HepG2 (cell line): ENCODE results near the gene CDH22. TPM values are rescaled to one million over a fixed set of nuclear protein-coding genes. Genes with fewer than 3 reads are reported as not detected.

ENCODE experiments used
- ATAC-seq: fragments of 200-7000 bp; cut with Tn5 transposase; 3 replicates; pipeline ENCODE4 v1.9.1; 2020; ENCODE audit warnings: mild to moderate bottlenecking, moderate library complexity
- BruUV-seq: library from RNA; stranded (reverse); fragments of 400-500 nt; replicated peaks from 2 replicates; lab custom pipeline; 2021; lab: Mats Ljungman, UMichigan
- CTCF ChIA-PET: fragments of 300-600 bp; formaldehyde crosslinking; extraction: SDS; loops from one replicate; lab custom pipeline; 2021; ENCODE audit warnings: low total read pairs, inconsistent platforms, low intra/inter-chr PET ratio; lab: Yijun Ruan, JAX
- POLR2A ChIA-PET: fragments of 350-600 bp; sonication (Branson Sonifier 250); formaldehyde crosslinking; loops from one replicate; lab custom pipeline; 2020; ENCODE audit warnings: antibody characterized with exemption, inconsistent platforms; lab: Yijun Ruan, JAX
- DNase-seq: peaks from one replicate; pipeline ENCODE4 v3.0.0-alpha.2; 2015; ENCODE audit warnings: low spot score
- FAIRE-seq: peaks from 3 replicates; lab custom pipeline; 2011; peaks lifted over from hg19 to GRCh38; lab: Jason Lieb, UNC
- H2AFZ ChIP-seq: one replicate; pipeline ENCODE4 v1.6.1; 2011; ENCODE audit warnings: low read length, inconsistent platforms
- H3K27ac ChIP-seq: fragments of 300-600 bp; 3 replicates; pipeline ENCODE4 v1.8.0; 2011; ENCODE audit warnings: mixed run types, mild to moderate bottlenecking, mixed read lengths, low read length, inconsistent platforms; ENCODE audit not compliant: insufficient read depth; ENCODE audit errors: extremely low read length
- H3K27me3 ChIP-seq, 2 experiments: fragments of 200-600 bp in 1 of 2; 2 replicates in 1 of 2; 3 replicates in 1 of 2; pipeline versions ENCODE4 v1.6.0 to v1.8.0; 2011; ENCODE audit warnings: low read length in 2 of 2, mild to moderate bottlenecking in 2 of 2, moderate library complexity in 2 of 2, inconsistent platforms in 1 of 2; ENCODE audit not compliant: insufficient read depth in 2 of 2, control insufficient read depth in 1 of 2
- H3K36me3 ChIP-seq, 2 experiments: fragments of 200-600 bp in 1 of 2; replicated peaks in 1 of 2; 2 replicates in 1 of 2; 3 replicates in 1 of 2; pipeline versions ENCODE4 v1.5.1 to v1.8.0; 2011; ENCODE audit warnings: low read length in 2 of 2, inconsistent platforms in 1 of 2; ENCODE audit not compliant: insufficient read depth in 2 of 2, control insufficient read depth in 1 of 2
- H3K4me1 ChIP-seq: 2 replicates; pipeline ENCODE4 v1.5.1; 2012; ENCODE audit warnings: low read length, inconsistent platforms; ENCODE audit not compliant: insufficient read depth
- H3K4me2 ChIP-seq: 2 replicates; pipeline ENCODE4 v1.6.0; 2011; ENCODE audit warnings: low read depth, low read length, inconsistent platforms
- H3K4me3 ChIP-seq, 3 experiments: fragments of 200-600 bp in 1 of 3; sonication (generic), shearing (Covaris generic) in 1 of 3; replicated peaks in 1 of 3; 2 replicates each; pipeline ENCODE4 v1.5.1; 2011 to 2016; ENCODE audit warnings: low read length in 3 of 3, inconsistent platforms in 2 of 3, low read depth in 2 of 3, mild to moderate bottlenecking in 2 of 3, control low read depth in 1 of 3, mixed read lengths in 1 of 3; ENCODE audit not compliant: insufficient read depth in 1 of 3
- H3K79me2 ChIP-seq: one replicate; pipeline ENCODE4 v1.6.1; 2011; ENCODE audit warnings: low read length, inconsistent platforms; ENCODE audit not compliant: insufficient read depth
- H3K9ac ChIP-seq: 2 replicates; pipeline ENCODE4 v1.6.0; 2011; ENCODE audit warnings: mild to moderate bottlenecking, low read depth, low read length, inconsistent platforms; ENCODE audit not compliant: insufficient read depth
- H3K9me3 ChIP-seq: 2 replicates; pipeline ENCODE4 v1.5.1; 2012; ENCODE audit warnings: mild to moderate bottlenecking, low read length
- H4K20me1 ChIP-seq: 2 replicates; pipeline ENCODE4 v1.6.0; 2011; ENCODE audit warnings: inconsistent platforms, mild to moderate bottlenecking, low read length, moderate library complexity; ENCODE audit not compliant: insufficient read depth
- AFF4 ChIP-seq: sonication (generic); formaldehyde crosslinking; IDR thresholded peaks from 2 replicates; pipeline ENCODE4 v1.4.0; 2020; ENCODE audit warnings: missing genetic modification reagents
- CBFB ChIP-seq: sonication (generic); formaldehyde crosslinking; IDR thresholded peaks from 2 replicates; pipeline ENCODE4 v1.4.0; 2020; ENCODE audit warnings: missing genetic modification reagents
- ETV5 ChIP-seq: IDR thresholded peaks from 2 replicates; pipeline ENCODE4 v1.6.1; 2018; ENCODE audit warnings: missing biosample characterization, missing genetic modification reagents, inconsistent platforms, borderline replicate concordance
- HNRNPL ChIP-seq: fragments of 200-400 bp; formaldehyde crosslinking; IDR thresholded peaks from 2 replicates; pipeline ENCODE4 v1.6.1; 2017; ENCODE audit warnings: mild to moderate bottlenecking, low read depth, low read length
- HNRNPUL1 ChIP-seq: fragments of 200-400 bp; formaldehyde crosslinking; IDR thresholded peaks from 2 replicates; pipeline ENCODE4 v1.6.1; 2017; ENCODE audit warnings: low read depth, mild to moderate bottlenecking, low read length, moderate library complexity
- MEF2D ChIP-seq: sonication (generic); formaldehyde crosslinking; IDR thresholded peaks from 2 replicates; pipeline ENCODE4 v1.5.1; 2020; ENCODE audit warnings: mild to moderate bottlenecking, missing genetic modification reagents
- MEIS1 ChIP-seq: sonication (generic); formaldehyde crosslinking; IDR thresholded peaks from 2 replicates; pipeline ENCODE4 v1.9.0; 2021; ENCODE audit warnings: mild to moderate bottlenecking, missing genetic modification reagents, moderate library complexity, borderline replicate concordance
- NONO ChIP-seq, 2 experiments: fragments of 450-650 bp in 1 of 2; sonication (generic) in 1 of 2; formaldehyde crosslinking in 1 of 2; IDR thresholded peaks in 1 of 2; conservative IDR thresholded peaks in 1 of 2; 2 replicates each; pipeline versions ENCODE4 v1.6.1 to v1.8.0; 2017 to 2022; ENCODE audit warnings: mild to moderate bottlenecking in 1 of 2, missing genetic modification reagents in 1 of 2, moderate library complexity in 1 of 2
- PHF5A ChIP-seq: IDR thresholded peaks from one replicate; pipeline ENCODE4 v1.6.1; 2018; ENCODE audit warnings: low read depth, missing genetic modification reagents; ENCODE audit not compliant: unreplicated experiment
- RFXAP ChIP-seq: sonication (generic); formaldehyde crosslinking; IDR thresholded peaks from 2 replicates; pipeline ENCODE4 v1.4.0; 2020; ENCODE audit warnings: missing genetic modification reagents, borderline replicate concordance
- SKIL ChIP-seq: sonication (generic); formaldehyde crosslinking; IDR thresholded peaks from 2 replicates; pipeline ENCODE4 v1.8.0; 2022; ENCODE audit warnings: missing genetic modification reagents, mild to moderate bottlenecking, moderate library complexity, borderline replicate concordance
- ZBTB3 ChIP-seq: sonication (generic); formaldehyde crosslinking; IDR thresholded peaks from 2 replicates; pipeline ENCODE4 v1.4.0; 2020; ENCODE audit warnings: low read depth, mild to moderate bottlenecking, moderate library complexity, missing genetic modification reagents, borderline replicate concordance
- ZBTB43 ChIP-seq: sonication (generic); formaldehyde crosslinking; conservative IDR thresholded peaks from 2 replicates; pipeline ENCODE4 v1.4.0; 2020; ENCODE audit warnings: missing genetic modification reagents
- ZNF317 ChIP-seq: sonication (generic); formaldehyde crosslinking; IDR thresholded peaks from 2 replicates; pipeline ENCODE4 v1.5.0; 2020; ENCODE audit warnings: mild to moderate bottlenecking, missing genetic modification reagents
- ZNF691 ChIP-seq: sonication (generic); formaldehyde crosslinking; IDR thresholded peaks from 2 replicates; pipeline ENCODE4 v1.4.0; 2020; ENCODE audit warnings: missing genetic modification reagents, low read depth, mild to moderate bottlenecking, borderline replicate concordance
- WGBS: methylation state at CpG from one replicate; pipeline ENCODE4 v1.1.6; 2017; ENCODE audit warnings: low lambda C conversion rate; 5-methylcytosine and 5-hydroxymethylcytosine counted together
- in situ Hi-C: cut with HindIII; loops from 2 replicates; pipeline ENCODE4 v1.10.0; 2017; ENCODE audit warnings: low pct_unique_long_range_greater_than_20kb; ENCODE audit not compliant: extremely low pct_ligation_motif_present
- intact Hi-C: fragments of 100-400 bp; cut with micrococcal nuclease; formaldehyde crosslinking; loops from one replicate; pipeline ENCODE4 v1.10.0; 2022; ENCODE audit not compliant: unreplicated experiment
- polyA plus RNA-seq, 8 experiments: library from polyadenylated mRNA; depleted of rRNA in 3 of 8; stranded (reverse) in 7 of 8; unstranded in 1 of 8; fragments of >200 nt; fragmentation: Illumina TruSeq in 4 of 8; extraction: Trizol in 4 of 8; gene quantifications; 2 replicates each; pipeline versions ENCODE4 v1.2.1 to v1.2.3, GENCODE V29; 2011 to 2016; ENCODE audit warnings: low read depth in 4 of 8, missing spikeins in 1 of 8, mixed read lengths in 1 of 8; ENCODE audit not compliant: insufficient read depth in 1 of 8
- total RNA-seq, 5 experiments: library from RNA; depleted of rRNA; stranded (reverse); fragments of >200 nt; fragmentation: Illumina TruSeq; extraction: Trizol; gene quantifications; 2 replicates each; pipeline ENCODE4 v1.2.3, GENCODE V29; 2016; ENCODE audit warnings: low read depth in 1 of 5

The CDH22 gene
- total and polyA plus RNA-seq, 2 of the 13 experiments (the other 11 are each of a cell fraction or from before 2014, with no cell fraction given) = not detected

- CTCF ChIA-PET = no interaction called here
- Histone ChIP-seq H4K20me1 (no peaks in the 10 kb centered on the region), H3K9ac (no peak overlapping the region), H3K36me3 (no peaks in the 10 kb centered on the region), H3K4me2 (no peak overlapping the region), H3K9me3 (no peaks in the 10 kb centered on the region), H3K27ac (no peak overlapping the region), H3K27me3 (peaks cover 6 to 60% of the 10 kb centered on the region in 2 experiments), H3K4me3 (no peak overlapping the region), H3K79me2 (no peaks in the 10 kb centered on the region), H3K4me1 (no peaks in the 10 kb centered on the region), H2AFZ (no peak overlapping the region)
- WGBS = 5% methylated on average over 11 of the region's 11 CpGs
- DNase-seq (no peak), FAIRE-seq (no peak), ATAC-seq (no peak)
- POLR2A ChIA-PET = no interaction called here
- intact Hi-C loops (no loop called here), in situ Hi-C loops (no loop called here)
- no TSS peak for BruUV-seq
- TF ChIP-seq RFXAP (CRISPR knock-in tag) (no peak), MEF2D (no peak), HNRNPUL1 (no peak), ETV5 (no peak), ZNF691 (CRISPR knock-in tag) (no peak), SKIL (CRISPR knock-in tag) (no peak), HNRNPL (no peak), PHF5A (CRISPR knock-in tag) (no peak), CBFB (CRISPR knock-in tag) (no peak), NONO (IDR thresholded peaks at IDR 0.05) (no peak), NONO (CRISPR knock-in tag; conservative IDR thresholded peaks at IDR 0.05) (no peak), ZNF317 (no peak), AFF4 (CRISPR knock-in tag) (no peak), ZBTB3 (CRISPR knock-in tag) (no peak), ZBTB43 (CRISPR knock-in tag) (no peak), MEIS1 (CRISPR knock-in tag) (no peak)
These were observed 95.4 kb downstream of the CDH22 start for GRCh38 chr20:46212876-46213275.
